IPS-18a (cell line): ENCODE results near the gene LRRC8E.

Experiments
- H3K27ac ChIP-seq: one replicate; pipeline ENCODE4 v1.5.1; 2013; ENCODE audit warnings: low read length
- H3K27me3 ChIP-seq: one replicate; pipeline ENCODE4 v1.6.1; 2013; ENCODE audit warnings: mild to moderate bottlenecking, low read length; ENCODE audit not compliant: control insufficient read depth, insufficient read depth
- H3K36me3 ChIP-seq: one replicate; pipeline ENCODE4 v1.6.1; 2013; ENCODE audit warnings: low read depth, low read length; ENCODE audit not compliant: control insufficient read depth
- H3K4me1 ChIP-seq: one replicate; pipeline ENCODE4 v1.6.1; 2013; ENCODE audit warnings: low read depth, low read length; ENCODE audit not compliant: control insufficient read depth
- H3K4me3 ChIP-seq: one replicate; pipeline ENCODE4 v1.5.1; 2013; ENCODE audit warnings: low read length
- H3K9ac ChIP-seq: one replicate; pipeline ENCODE4 v1.6.1; 2013; ENCODE audit warnings: mild to moderate bottlenecking, low read length, moderate library complexity
- H3K9me3 ChIP-seq: one replicate; pipeline ENCODE4 v1.6.1; 2013; ENCODE audit warnings: low read depth, low read length; ENCODE audit not compliant: control insufficient read depth

LRRC8E gene

DNA sequence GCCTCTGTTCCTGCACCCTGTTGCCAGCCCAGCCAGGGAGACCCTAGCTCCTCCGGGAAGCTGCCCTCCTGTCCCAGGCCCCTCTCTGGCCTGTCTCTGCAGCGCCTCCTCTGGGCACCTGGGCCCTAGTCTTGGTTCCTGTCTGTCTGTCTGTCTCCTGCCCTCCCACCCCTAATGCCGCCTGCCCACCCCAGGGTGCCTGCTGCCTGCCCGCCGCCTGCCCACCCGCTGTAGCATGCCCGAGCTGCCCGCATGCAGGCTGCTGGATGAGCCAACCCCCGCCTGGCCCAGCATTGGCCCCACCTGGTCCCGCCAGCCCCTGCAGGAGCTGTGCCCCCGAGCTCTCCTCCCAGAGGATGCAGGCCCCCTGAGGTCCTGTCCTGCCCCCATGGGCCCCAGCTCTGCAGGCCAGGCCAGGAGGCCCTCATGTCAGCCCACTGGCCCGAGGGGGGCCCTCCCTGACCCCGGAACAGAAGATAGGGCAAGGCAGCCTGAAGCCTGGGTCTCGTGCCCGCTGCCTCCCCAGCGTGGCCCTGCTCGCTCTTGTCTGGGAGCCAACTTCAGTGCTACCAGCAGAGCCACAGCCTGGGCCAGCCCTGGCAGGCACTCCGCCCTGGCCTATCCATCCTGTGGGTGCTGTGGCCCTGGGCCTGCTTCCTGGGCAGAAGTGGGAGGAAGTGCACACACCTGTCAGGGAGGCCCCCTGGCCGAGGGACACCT, 20.6 kb downstream of the LRRC8E start:
- Histone ChIP-seq H3K9ac (no peak overlapping the region), H3K36me3 (peaks cover 16% of the 10 kb centered on the region), H3K27ac (no peak overlapping the region), H3K9me3 (no peaks in the 10 kb centered on the region), H3K4me1 (peaks cover 5% of the 10 kb centered on the region), H3K4me3 (no peak overlapping the region), H3K27me3 (peaks cover 2% of the 10 kb centered on the region)

GRCh38 chr19:7909471-7910067, 21.3 kb downstream of the LRRC8E start:
- Histone ChIP-seq H3K27me3 (peaks cover 9% of the 10 kb centered on the region), H3K4me1 (peaks cover 4% of the 10 kb centered on the region), H3K27ac (no peak overlapping the region), H3K9ac (no peak overlapping the region), H3K9me3 (no peaks in the 10 kb centered on the region), H3K4me3 (no peak overlapping the region), H3K36me3 (peaks cover 16% of the 10 kb centered on the region)

GRCh38 chr19:7910321-7911161, 22.2 kb downstream of the LRRC8E start:
- Histone ChIP-seq H3K27me3 (peaks cover 19% of the 10 kb centered on the region), H3K4me3 (no peak overlapping the region), H3K36me3 (peaks cover 16% of the 10 kb centered on the region), H3K4me1 (no peaks in the 10 kb centered on the region), H3K27ac (no peak overlapping the region), H3K9me3 (no peaks in the 10 kb centered on the region), H3K9ac (no peak overlapping the region)

DNA sequence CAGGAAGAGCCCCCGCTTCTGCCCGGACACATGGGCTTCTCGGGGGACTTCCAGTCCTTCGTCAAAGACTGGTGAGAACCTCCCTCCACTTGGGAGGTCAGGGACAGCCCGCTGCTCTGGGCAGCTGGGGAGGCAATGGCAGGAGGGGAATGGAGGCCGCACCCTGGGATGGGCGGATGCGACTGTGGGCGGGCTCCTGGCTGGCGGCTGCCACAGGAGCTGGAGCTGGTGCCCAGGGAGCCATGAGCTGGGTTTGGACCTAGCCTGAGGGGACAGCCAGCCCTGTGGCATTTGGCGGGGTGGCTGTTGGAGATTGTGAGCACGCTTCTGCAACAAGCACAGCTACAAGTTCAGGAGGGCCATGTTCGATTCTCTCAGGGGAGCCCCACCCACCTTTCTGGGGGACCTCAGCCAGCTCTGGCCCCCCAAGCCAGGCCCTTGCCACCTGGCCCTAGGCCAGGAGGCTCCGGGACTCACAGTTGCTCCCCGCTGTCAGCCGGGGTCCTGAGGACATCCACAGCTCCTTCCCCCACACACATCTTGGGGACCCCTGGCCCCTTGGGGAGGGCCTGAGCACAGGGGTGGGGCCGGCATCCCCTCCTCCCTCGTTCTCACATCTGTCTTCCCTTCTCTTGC, 23.3 kb downstream of the LRRC8E start:
- Histone ChIP-seq H3K4me3 (no peak overlapping the region), H3K9me3 (no peaks in the 10 kb centered on the region), H3K36me3 (peaks cover 16% of the 10 kb centered on the region), H3K27ac (no peak overlapping the region), H3K9ac (no peak overlapping the region), H3K27me3 (peaks cover 30% of the 10 kb centered on the region), H3K4me1 (no peaks in the 10 kb centered on the region)

DNA sequence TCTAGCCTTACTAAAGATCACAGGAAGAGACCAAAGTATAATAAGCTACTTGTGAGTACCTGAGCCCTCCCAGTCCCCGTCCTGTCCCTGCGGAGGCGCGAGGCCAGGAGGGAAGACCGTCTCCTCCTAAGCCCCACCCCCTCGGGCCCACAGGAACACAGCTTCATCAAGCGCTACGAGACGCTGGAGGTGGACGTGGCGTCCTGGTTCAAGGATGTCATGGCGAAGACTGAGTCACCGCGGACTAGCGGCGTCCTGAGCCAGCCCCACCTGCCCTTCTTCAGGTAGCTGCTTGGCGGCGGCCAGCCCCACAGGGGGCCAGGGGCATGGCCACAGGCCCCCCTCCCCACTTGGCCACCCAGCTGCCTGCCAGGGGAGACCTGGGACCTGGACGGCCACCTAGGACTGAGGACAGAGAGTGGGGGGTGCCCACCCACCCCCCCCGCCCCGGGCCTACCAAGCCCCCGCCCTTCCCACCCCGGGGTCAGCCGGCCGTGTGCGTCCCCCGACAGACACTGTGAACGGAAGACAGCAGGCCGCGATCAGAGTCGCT, 23.9 kb downstream of the LRRC8E start:
- Histone ChIP-seq H3K27me3 (peaks cover 36% of the 10 kb centered on the region), H3K36me3 (peaks cover 16% of the 10 kb centered on the region), H3K4me3 (no peak overlapping the region), H3K4me1 (no peaks in the 10 kb centered on the region), H3K27ac (no peak overlapping the region), H3K9me3 (no peaks in the 10 kb centered on the region), H3K9ac (no peak overlapping the region)

DNA sequence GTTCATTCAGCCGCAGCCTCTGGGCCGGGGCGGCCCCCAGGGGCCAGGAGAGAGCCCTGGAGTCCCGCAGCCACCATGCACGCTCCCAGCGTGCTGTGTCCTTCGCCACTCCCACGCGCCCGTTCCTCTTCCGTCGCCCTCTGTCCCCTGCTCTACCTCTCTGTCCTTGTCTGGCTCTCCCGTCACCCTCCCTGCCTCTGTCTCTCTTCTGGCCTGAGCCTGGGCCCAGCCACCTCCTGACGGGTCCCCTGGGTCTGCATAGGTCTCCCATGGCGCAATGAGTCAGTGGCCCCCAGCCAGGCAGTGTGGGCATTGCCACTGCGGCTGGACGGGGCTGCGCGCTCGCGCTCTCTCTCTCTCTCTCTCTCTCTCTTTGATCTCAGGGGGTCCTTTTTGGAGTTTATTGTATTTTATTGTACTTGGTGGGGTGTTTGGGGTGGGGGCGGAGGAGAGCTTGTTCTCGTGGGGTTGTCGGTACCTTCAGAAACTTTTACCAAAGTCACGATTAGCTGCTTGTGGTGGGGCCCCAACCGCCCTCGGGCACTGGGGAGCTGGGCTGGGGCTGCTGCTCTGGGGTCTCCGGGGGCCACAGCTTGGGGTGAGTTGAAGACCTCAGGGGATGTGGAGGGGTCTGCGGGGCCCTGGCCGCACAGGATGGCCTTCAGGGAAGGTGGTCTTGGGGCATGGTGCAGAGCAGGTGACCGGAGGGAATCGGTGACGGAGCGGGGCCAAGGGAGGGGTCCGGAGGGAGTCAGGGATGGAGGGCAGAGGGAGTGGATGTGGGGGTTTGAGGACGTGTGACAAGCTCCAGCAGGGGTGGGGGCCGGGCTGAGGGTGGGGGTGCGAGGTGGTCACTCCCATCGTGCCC, 24.6 kb downstream of the LRRC8E start:
- peaks cover 43% of the 10 kb centered on the region for H3K27me3 ChIP-seq
- H3K9me3 ChIP-seq, result no peaks in the 10 kb centered on the region
- no peak overlapping the region for H3K4me3 ChIP-seq
- H3K36me3 ChIP-seq, result peaks cover 16% of the 10 kb centered on the region
- H3K9ac ChIP-seq, result no peak overlapping the region
- no peak overlapping the region for H3K27ac ChIP-seq
- H3K4me1 ChIP-seq, result no peaks in the 10 kb centered on the region

GRCh38 chr19:7913652-7914051, 25.3 kb downstream of the LRRC8E start:
- Histone ChIP-seq H3K27ac (no peak overlapping the region), H3K9me3 (no peaks in the 10 kb centered on the region), H3K27me3 (peaks cover 50% of the 10 kb centered on the region), H3K36me3 (peaks cover 16% of the 10 kb centered on the region), H3K4me3 (no peak overlapping the region), H3K9ac (no peak overlapping the region), H3K4me1 (no peaks in the 10 kb centered on the region)

DNA sequence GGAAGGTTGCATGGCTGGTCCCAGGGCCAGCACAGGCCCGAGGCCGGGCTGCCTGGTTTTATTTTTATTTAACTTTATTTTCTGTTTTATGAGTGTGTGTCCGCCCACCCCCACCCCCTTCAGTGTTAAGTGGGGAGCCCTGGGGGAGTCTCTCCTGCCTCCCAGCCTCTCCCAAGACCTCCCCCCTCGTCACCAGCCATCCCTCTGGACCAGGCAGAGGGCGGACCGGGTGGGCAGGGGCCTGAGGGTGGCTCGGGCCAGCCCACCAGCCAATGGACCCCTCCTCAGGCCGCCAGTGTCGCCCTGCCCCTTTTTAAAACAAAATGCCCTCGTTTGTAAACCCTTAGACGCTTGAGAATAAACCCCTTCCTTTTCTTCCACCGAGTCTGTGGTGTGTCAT, 25.8 kb downstream of the LRRC8E start:
- Histone ChIP-seq H3K9ac (no peak overlapping the region), H3K27ac (no peak overlapping the region), H3K36me3 (peaks cover 16% of the 10 kb centered on the region), H3K27me3 (peaks cover 54% of the 10 kb centered on the region), H3K4me3 (no peak overlapping the region), H3K4me1 (no peaks in the 10 kb centered on the region), H3K9me3 (no peaks in the 10 kb centered on the region)

DNA sequence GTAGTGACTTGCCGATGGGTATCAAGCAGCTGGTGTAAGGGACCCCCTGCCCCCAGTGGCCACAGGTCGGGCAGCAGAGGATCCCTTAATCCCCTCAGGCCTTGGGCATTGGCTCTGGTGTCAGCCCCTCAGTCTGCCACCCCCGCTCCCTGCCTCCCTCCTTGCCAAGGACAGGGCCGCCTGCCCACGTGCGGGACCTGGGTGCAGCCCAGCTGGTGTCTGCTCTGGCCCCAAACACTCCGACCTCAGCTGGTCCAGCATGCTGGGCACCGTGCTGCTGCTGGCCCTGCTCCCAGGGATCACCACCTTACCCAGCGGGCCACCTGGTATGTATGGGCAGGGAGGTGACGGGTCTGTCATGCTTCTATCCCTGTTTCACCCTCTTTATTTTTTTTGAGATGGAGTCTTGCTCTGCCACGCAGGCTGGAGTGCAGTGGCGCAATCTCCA, 26.3 kb downstream of the LRRC8E start, which contains the start of gene TGFBR3L:
Gene TGFBR3L (plus strand): TSS at position 233 of the 448 bp plus-strand sequence.
- H3K4me1 ChIP-seq, result peaks cover 2% of the 10 kb centered on the region
- no peak within 1 kb of the TSS for H3K9ac ChIP-seq
- no peak within 1 kb of the TSS for H3K4me3 ChIP-seq
- peaks cover 60% of the 10 kb centered on the region for H3K27me3 ChIP-seq
- no peak within 1 kb of the TSS for H3K27ac ChIP-seq
- H3K36me3 ChIP-seq, result peaks cover 16% of the 10 kb centered on the region
- no peaks in the 10 kb centered on the region for H3K9me3 ChIP-seq

- no peak overlapping the region for H3K9ac ChIP-seq
- peaks cover 13% of the 10 kb centered on the region for H3K36me3 ChIP-seq
- H3K9me3 ChIP-seq, result no peaks in the 10 kb centered on the region
- H3K4me3 ChIP-seq, result peak overlapping the region; percentile 47
- peaks cover 6% of the 10 kb centered on the region for H3K4me1 ChIP-seq
- H3K27ac ChIP-seq, result no peak overlapping the region
- peaks cover 61% of the 10 kb centered on the region for H3K27me3 ChIP-seq
Measured at GRCh38 chr19:7915250-7916102, 27.2 kb downstream of the LRRC8E start.
